ENCODE data around the gene CASK.

CASK gene, protein sequence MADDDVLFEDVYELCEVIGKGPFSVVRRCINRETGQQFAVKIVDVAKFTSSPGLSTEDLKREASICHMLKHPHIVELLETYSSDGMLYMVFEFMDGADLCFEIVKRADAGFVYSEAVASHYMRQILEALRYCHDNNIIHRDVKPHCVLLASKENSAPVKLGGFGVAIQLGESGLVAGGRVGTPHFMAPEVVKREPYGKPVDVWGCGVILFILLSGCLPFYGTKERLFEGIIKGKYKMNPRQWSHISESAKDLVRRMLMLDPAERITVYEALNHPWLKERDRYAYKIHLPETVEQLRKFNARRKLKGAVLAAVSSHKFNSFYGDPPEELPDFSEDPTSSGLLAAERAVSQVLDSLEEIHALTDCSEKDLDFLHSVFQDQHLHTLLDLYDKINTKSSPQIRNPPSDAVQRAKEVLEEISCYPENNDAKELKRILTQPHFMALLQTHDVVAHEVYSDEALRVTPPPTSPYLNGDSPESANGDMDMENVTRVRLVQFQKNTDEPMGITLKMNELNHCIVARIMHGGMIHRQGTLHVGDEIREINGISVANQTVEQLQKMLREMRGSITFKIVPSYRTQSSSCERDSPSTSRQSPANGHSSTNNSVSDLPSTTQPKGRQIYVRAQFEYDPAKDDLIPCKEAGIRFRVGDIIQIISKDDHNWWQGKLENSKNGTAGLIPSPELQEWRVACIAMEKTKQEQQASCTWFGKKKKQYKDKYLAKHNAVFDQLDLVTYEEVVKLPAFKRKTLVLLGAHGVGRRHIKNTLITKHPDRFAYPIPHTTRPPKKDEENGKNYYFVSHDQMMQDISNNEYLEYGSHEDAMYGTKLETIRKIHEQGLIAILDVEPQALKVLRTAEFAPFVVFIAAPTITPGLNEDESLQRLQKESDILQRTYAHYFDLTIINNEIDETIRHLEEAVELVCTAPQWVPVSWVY

DNA sequence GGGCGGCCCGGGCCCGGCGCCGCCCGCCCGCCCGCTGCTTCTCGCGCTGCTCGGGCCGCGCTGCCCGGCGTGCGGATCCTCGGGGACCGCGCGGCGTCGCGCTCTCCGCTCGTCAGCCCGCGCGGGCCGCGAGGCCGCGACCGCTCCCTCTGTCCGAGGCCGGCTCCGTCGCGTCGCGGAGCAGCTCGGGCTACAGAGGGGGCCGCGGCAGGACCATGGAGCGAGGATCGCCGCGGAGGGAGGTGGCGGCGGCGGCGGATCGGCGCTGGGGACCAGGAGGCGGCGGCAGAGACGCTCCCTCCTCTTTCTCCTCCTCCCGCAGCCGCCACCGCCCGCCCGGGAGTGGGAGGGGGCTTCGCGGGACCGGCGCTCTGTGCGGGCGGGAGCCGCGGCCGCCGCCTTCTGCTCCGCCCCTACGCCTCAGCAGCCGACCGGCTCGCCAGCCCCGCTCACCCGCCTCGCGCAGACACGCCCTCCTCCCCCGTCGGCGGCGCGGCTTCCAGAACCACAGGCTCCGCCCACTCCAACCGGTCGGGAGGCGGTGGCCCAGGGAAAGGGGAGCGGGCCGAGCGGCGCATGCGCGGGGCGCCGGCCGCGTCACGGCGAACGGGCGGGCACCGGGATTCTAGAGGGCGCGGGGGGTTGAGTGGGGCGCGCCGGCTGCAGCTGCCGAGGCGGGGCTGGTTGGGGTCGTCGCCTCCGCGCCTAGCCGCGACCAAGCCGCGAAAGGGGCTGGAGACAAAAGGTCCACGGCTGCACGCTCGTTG, at the start of gene CASK:
Gene CASK, minus strand, starts transcription at position 344 of the 767 bp plus-strand sequence. CDS start 566 bp downstream, outside the sequence.
- in situ Hi-C loops (cut with MboI; ENCODE audit: low sequenced_read_pairs) = no loop called here

GRCh38 chrX:41971346-41971745, 48.0 kb upstream of the CASK start:
- in situ Hi-C loops (cut with MboI; ENCODE audit: low sequenced_read_pairs) = no loop called here

GRCh38 chrX:41970419-41970818, 47.1 kb upstream of the CASK start:
- in situ Hi-C loops (cut with MboI; ENCODE audit: low sequenced_read_pairs) = no loop called here

DNA sequence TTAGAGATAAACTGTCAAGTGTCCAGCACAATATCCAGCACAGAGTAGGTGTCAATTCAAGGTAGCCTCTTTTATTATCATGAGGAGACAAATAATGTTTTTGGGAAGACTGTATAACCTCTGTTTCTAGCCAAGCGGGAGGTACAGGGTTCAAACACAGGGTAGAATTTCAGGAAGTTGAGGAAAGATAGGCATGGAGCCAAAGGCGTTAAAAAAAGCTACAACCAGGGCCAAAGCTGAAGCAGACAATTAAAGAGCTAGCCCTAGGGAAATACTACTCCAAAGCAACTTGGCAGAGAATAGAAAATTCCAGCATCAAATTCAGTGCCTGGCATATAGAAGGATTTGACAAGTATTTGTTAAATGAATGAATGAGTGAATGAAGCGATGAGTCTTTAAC, 40.0 kb upstream of the CASK start:
- in situ Hi-C loops (cut with MboI; ENCODE audit: low sequenced_read_pairs) = no loop called here

DNA sequence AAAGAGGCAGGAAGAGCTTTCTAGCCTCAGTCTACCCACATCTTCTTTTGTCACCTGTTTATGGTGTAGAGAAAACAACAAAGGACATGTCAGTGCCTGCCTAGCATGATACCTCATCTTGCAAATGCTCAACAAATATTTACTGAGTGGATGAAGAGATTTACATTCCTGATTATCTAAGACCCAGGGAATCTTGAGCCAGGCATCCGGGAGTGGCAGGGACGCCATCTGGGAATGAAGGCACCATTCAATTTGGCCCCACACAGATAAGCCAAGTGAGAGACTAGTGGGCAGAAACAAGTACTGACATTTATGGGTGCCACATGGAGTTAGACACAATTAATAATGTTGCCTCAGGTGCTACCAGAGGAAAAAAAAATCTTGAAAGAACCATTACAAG, 36.8 kb upstream of the CASK start:
- in situ Hi-C loops (cut with MboI; ENCODE audit: low sequenced_read_pairs) = no loop called here

- in situ Hi-C loops (cut with MboI; ENCODE audit: low sequenced_read_pairs) = no loop called here
Measured at GRCh38 chrX:41958861-41959260, 35.5 kb upstream of the CASK start.

GRCh38 chrX:41956027-41956426, 32.7 kb upstream of the CASK start:
- in situ Hi-C loops (cut with MboI; ENCODE audit: low sequenced_read_pairs) = no loop called here

DNA sequence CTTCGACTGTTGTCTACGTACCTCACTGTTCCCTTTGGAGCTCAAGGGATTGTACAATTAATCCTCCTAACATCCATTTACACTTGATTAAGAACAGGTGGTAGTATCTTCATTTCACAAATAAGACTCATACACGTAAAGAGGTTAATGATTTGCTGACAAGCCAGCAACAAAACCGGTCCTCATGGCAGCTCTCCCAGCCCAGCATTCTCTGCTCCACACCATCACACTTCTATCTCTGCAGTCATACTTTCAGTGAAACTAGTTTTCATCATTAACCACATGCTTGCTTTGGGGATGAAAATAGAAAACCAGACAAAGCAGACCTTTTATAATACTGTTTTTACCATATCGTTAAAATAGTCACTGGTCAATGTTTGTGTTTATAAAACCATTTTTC, 28.7 kb upstream of the CASK start:
- in situ Hi-C loops (cut with MboI; ENCODE audit: low sequenced_read_pairs) = no loop called here

DNA sequence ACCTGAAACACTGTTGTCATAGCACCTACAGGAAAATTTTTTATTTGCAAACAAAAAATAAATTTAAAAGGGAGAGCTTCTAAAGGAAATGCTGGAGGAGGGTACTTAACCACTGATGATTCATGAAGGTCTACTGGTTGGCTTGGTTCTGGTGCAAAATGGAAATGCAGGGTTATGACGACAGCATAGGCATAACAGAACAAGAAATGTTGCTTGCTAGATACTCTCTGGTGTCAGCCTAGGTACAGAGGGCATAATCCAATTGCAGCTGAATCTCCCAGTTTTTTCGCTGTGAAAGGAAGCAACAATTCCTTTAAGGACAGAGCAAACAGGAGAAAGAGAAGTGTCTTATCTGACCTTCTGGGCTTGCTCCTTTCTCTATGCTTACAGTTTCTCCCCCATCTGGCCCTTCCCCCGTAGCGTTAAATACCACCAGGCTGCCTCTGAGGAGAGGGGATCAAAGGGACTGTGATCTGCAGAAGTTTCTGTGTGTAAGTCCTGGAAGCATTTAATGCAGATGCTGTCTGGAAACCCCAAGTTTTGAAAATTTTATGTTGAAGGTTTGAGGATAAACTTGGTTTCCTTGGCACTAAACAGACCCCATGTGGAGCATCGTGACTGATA, 23.7 kb upstream of the CASK start:
- in situ Hi-C loops (cut with MboI; ENCODE audit: low sequenced_read_pairs) = no loop called here

DNA sequence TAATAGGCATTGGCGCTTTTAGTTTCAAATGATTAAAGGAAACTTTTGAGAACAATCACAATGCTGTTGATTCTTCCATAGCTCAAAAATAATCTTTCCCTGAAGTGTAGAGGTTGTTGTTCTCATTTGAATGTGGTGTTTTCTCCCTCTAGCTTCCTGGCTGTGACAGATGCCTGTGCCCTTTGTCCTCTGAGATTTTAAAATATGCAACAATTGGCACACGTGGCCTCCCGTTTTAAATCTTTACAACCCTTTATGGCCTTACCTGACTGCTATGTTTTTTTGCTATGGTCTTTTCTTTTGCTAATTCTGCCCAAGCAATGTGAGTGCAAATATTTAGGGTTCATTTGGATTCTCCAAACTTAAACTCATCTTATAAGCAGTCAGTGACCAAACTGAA, 22.9 kb upstream of the CASK start:
- in situ Hi-C loops (cut with MboI; ENCODE audit: low sequenced_read_pairs) = no loop called here

GRCh38 chrX:41935832-41936231, 12.5 kb upstream of the CASK start:
- in situ Hi-C loops (cut with MboI; ENCODE audit: low sequenced_read_pairs) = no loop called here

GRCh38 chrX:41933546-41933945, 10.2 kb upstream of the CASK start:
- in situ Hi-C loops (cut with MboI; ENCODE audit: low sequenced_read_pairs) = no loop called here

GRCh38 chrX:41932885-41933284, 9.5 kb upstream of the CASK start:
- in situ Hi-C loops (cut with MboI; ENCODE audit: low sequenced_read_pairs) = no loop called here

- in situ Hi-C loops (cut with MboI; ENCODE audit: low sequenced_read_pairs) = no loop called here
Measured at GRCh38 chrX:41931591-41931990, 8.2 kb upstream of the CASK start.

DNA sequence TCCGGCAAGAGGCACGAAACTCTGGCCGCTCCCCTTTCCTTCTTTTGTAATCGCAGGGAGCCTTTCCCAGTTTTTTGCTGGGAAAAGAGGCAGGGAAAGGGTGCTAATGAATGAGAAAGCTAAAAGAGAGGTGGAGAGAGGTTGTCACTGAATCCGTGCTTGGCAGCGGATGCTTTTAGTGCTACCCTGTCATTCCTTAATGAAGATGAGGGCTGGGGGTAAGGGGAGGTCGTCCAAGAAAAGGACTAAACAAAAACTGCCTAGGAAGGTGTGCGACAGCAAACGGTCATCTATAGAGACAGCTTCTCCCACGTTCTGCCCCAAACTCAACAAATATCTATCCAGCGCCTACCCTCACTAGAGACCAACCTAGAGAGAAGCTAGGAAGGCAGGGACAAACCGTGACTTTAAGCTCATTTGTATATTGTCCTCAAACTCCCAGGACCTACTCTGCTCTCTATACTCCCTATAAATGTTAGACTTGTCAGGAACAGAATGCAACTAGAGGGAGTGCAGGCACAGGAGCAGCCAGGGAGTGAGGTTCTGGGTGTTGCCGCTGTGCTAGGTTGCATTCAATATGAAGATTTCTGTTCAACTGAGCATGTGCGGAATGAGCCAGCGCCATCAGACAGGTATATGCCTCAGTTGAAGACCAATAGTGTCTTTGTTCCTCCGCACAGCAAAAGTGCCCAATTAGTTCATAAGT, 777 bp upstream of the CASK start:
- in situ Hi-C loops (cut with MboI; ENCODE audit: low sequenced_read_pairs) = no loop called here

GRCh38 chrX:41922431-41923151, 763 bp downstream of the CASK start:
- in situ Hi-C loops (cut with MboI; ENCODE audit: low sequenced_read_pairs) = no loop called here

DNA sequence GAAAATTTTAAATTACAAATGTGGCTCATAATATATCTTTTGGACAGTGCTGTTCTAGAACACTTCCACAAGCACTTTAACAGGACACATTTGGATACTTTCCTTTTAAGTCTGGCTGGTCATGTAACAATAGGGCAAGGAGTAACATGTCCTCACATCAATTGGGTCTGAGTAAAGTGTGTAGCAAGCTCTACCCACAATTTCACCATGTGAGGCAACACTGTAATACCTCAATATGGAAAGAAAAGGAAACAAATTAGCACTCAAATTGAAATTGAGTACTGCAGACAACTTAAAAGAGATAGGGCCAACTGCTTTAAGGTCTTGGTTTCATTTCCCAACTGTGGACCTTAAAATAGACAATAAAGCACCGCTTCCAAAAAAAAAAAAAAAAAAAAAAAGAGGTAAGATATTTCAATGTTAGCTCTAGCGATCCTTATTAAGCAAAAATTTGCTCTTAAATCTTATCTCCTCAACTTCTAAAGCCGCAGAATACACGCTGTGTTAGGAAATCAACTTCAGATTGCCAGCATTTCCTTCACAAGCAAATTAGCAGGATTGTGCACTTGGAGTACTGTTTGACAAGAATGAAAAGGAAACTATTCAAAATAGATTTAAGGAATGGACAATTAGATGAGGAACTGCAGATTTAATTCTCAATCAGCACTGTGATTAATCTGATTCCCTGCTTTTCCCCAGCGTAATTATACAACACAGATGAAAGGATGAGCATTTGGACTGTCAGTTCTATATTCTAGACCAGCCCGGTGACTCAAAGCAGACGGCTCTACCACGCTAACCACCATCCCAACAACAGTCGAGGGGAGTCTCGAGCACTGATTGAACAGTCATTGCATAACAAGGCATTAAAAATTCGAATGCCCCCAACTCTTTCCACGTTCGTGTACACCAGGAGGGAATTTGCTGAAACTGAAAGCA, 1.6 kb downstream of the CASK start:
- in situ Hi-C loops (cut with MboI; ENCODE audit: low sequenced_read_pairs) = no loop called here

- in situ Hi-C loops (cut with MboI; ENCODE audit: low sequenced_read_pairs) = no loop called here
Measured at GRCh38 chrX:41919870-41920269, 3.5 kb downstream of the CASK start.
